ACHN (cell line): ENCODE measurements around the gene TAL1.
"Not testable (repeated sequence)": the region's sequence is repeated elsewhere in the genome, so short reads cannot be mapped to it uniquely, and the experiment has no call there.

ENCODE experiments used
- DNase-seq: peaks from one replicate; pipeline ENCODE4 v3.0.0-alpha.2; 2015
- in situ Hi-C: cut with HindIII; loops from 2 replicates; pipeline ENCODE4 v1.10.0; 2017; ENCODE audit warnings: low sequenced_read_pairs, low pct_ligation_motif_present, low pct_unique_long_range_greater_than_20kb

TAL1 gene

DNA sequence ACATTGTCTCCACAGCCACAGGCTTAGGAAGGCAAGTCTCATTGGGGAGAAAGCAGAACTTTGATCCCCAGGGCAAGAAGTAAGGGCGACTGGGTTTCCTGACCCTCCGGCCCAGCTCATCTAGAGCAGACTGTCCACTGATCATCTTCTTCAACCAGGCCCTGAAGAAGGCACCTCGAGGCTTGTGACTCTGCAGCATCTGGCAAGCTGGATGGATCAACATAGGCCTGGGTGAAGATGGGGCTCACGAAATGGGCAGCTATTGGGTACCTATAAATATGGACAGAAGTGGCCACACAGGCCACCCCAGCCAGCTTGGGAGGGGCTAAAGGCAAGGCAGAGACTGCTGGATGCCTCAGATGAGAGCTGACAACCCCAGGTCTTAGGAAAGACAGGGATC is 13.0 kb downstream of the TAL1 start:
- in situ Hi-C loops: no loop called here
- DNase-seq: no peak

DNA sequence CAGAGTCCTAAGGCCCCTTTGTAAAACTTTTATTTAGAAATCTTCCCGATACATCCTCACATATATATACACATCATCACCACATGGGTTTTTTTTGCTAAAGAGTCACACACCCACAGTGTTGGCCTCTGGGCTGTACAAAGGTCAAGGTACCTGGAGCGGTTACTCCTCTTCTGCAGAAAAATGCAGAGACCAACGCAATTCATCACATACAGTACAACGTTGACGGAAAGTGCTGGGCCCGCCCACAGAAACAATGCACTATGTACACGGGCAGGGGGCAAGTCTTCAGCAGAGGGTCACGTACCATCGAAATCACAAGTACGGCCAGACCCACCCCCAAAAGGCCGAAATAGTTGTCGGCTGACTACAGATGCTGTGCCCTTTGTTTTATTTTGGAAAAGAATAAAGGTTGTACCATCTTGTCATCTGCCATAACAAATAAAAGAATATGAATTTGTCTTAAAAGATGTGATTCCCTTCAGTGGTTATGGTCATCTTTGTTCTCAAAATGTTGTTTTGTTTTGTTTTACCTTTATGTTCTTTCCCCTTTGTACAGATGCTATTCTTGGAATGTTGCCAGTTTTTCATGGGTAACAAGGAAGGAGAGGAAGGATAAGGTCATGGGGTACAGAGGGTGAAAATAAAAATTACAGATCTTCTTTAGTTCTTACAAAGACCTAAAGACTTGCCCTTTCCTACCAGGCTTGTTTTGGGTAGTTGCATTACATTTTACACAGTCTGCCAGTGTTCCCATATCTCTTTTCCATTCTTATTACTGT is 15.6 kb downstream of the TAL1 start:
- DNase-seq: no peak
- in situ Hi-C loops: no loop called here

DNA sequence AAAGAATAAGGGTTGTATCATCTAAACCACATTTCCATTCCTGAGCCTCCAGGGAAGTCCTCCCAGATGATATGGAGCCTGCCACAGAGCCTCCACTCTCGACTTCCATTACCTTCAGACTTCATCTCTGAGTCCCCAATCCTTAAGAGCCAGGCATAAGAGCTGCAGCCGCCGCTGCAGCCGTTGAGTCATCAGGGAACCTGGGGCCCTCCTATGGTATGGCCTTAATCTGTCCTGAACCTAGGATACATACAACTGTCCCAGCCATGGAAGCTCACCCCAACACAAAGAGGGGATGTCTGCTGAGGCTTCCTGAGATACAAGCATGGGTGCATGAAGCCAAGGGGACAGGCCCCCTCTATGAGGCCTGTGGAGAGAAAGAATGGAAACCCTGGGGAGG is 16.3 kb downstream of the TAL1 start:
- in situ Hi-C loops: no loop called here
- DNase-seq: no peak

DNA sequence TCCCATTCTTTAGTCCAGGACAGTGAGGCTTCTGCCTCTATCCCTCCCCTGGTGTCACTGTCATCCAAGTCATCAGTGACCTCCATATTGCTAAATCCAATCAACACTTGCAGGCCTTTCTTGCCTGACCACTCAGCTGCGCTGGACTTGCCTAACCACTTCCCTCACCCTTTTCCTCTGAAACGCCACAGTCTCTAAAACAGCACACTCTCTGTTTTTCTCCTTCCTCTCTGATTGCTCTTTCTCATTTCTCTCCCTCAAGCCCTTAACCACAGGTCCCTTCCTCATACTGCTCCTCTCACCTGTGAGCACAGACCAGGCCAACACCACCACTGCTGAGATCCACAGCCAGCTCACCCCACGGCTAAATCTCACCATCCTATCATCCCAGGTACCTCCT is 17.5 kb downstream of the TAL1 start:
- in situ Hi-C loops: no loop called here
- DNase-seq: no peak

DNA sequence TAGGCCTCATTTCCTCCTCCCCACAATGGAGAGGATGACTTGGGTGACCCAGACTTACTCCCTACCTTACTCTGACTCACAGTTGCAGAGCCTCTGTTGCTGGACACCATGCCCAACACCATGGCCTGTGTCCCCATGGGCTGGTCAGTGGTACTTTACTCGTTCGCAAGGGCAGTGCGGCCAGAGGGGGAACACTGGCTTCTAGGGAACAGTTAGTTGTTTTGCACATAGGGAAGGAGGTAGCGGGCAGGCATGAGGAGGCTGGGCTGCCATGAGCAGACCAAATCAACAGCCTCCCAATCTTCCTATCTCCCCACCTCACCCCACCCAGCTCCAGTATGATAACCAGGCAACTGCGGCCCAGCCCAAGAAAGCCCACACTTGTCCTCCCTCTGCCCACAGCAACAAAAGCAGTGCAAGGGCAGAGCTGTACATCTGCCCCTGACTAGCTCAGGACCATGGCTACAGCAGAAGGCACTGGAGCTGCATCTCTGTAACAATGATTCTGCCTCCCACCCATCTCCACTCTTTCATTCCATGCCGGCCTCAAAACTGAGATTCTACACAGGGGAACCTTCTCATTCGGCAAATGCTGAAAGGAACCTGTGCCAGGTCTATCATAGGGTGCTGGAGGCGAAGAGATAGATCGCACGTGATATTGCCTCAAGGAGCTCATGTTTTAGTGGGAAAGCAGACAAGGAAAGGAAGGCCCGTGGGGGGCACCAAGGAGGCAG is 18.6 kb downstream of the TAL1 start:
- no peak for DNase-seq
- in situ Hi-C loops: no loop called here

DNA sequence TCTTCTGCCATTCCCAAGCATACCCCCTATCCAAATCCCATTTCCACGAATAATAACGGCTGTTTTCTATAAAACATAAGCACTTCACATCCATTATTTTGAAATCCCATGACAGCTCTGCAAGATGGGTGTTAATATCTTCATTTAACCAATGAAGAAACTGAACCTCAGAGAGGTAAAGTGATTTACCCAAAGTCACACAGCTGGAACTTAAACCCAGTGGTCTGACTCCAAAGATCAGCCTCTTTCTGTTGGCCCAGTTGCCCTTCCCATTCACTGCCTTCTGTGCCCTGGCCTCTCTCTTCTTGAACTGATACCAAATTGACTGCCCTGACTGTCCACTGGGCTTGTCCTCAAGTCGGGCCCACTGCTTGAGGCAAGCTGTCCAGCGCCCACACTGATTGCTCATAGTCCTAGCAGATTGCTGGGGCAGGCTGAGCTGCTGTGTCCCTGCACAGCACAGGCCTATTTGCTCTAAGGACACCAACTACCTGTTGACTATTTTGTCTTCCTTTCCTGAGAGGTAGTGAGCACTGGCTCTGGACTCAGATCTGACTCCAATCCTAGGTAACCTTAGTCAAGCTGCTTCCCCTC is 19.3 kb downstream of the TAL1 start:
- DNase-seq: no peak
- in situ Hi-C loops: no loop called here

DNA sequence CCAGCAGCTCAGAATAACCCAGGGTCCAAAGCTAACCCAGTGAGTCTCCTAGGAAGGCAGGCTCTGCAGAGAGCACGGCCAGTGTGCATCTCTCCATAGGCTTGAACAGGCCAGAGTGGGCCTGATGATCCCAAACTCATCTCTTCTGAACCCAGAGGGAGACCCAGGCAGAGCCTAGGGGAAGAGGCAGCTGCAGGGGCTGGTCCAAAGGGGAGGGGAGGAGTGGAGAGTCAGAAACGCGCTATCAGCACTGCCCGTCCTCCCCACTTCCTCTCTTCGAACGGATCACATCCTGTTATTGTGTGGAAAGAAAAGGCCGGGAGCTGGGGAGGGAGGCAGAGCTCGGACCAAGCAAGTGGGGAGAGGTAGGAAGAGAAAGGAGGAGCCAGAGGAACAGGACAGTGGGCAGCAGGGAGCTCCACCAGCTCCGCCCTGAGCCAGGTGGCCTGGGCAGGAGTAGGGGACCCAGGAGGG is 20.2 kb downstream of the TAL1 start:
- no peak for DNase-seq
- in situ Hi-C loops: no loop called here

DNA sequence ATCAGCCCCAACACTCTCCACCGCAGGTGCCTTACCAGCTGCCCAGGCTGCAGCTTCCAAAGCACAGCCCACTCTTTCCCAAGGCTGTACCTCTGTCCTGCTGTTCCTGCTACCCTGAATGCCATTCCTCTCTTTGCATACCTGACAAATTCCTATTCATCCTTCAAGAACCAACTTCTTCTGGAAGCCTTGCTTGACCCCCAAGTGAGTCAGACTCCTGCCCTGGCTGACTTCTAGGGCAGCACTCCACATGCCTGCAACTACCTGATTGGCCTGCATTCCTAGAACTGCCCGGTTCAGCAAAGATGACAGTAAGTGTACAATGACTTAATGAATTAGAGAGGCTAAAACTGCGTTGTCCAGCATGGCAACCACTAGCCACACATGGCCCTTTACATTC is 21.4 kb downstream of the TAL1 start:
- peak; percentile 16 for DNase-seq
- in situ Hi-C loops: no loop called here

DNA sequence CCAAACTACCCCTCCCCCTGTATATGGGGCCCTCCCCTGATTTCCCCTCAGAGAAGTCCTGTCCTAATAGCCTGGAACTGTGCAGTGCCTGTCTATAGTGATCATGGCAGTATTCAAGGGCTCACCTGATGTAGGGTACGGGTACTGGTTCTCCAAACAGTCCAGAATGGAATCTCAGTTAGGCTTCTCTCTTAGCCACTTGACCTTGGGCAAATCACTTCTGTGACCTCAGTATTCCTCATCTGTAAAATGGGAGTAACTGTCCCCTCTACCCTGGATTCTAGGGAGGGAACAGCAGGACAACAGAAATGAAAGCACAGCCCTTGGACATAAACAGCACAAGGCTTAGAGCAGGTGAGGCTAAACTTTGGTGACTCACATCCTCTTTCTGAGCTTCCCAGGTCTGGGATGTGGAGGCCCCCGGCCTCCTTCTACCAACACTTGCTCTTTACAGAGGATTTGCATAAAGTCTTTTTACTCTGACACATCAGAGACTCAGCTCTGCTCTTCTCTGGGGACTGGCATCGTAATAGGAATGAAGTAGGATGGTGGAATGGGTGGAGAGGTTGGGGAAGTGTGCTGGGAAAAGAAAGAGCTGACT is 22.2 kb downstream of the TAL1 start:
- no peak for DNase-seq
- in situ Hi-C loops: no loop called here

DNA sequence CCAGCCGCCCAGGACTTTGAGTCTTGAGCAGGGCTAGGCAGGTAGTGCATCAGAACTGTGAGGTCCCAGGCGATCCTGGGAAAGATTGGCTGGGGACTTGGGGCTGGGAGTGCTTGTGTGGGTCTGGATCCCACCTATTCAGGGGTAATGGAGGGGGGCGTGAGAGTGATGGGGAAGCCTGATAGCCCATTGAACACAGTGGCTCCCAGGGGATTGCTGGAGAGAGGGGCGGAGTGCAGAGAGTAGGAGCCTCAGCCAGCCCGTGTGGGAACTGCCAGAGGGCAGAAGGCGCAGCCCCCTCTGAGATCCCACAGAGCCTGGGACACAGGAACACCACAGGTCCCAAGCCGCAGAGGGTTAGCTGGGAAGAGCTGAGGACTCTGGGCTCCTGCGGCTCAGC is 22.9 kb downstream of the TAL1 start:
- in situ Hi-C loops: no loop called here
- no peak for DNase-seq

DNA sequence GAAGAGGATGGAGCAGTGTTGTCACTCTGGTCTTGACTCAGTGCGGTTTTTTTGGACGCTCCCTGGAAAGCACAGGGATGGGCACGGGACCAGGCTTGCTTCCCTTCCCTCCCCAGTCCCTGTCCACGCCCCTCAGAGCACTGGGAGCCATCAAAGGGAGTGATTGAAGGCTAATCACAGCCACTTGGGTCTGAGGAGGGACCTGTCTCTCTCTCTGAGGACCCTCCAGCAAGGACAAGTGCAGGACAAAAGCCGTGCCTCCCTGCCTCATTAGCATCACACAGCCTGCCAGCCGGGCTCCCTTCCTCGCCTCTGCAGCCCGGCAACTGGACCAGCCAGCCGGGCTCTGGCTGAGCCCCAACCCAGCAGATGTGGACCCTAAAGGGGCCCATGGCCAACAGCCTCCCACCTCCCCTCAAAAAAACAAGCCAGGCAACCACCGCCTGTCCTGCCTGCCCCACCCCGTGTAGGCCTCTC is 23.6 kb downstream of the TAL1 start:
- in situ Hi-C loops: no loop called here
- no peak for DNase-seq

DNA sequence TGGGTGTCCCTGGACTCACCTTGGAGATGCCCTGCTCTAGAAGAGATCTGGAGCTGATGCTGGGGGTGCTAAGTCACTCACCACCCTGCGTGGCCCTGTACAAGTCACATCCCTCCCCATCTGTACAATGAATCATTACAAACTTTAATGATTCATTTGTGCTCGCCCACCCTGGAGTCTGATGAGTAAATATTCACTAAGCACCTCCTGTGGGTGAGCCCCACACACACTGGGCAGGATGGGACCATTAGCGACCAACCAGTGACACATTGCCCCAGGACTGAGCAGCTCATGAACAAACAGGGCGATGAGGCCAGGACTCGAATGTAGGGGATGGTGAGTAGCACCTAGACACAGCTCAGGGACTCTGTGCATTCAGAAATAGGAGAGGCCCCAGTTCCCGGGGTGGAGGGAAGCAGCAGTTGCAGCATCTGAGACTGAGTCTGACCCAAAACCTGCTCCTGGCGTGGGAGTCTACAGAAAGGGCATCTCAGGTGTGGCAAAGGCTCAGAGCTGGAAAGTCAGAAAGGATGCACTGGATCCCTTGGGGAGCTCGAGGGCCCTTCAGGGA is 24.1 kb downstream of the TAL1 start:
- in situ Hi-C loops: no loop called here
- no peak for DNase-seq

DNA sequence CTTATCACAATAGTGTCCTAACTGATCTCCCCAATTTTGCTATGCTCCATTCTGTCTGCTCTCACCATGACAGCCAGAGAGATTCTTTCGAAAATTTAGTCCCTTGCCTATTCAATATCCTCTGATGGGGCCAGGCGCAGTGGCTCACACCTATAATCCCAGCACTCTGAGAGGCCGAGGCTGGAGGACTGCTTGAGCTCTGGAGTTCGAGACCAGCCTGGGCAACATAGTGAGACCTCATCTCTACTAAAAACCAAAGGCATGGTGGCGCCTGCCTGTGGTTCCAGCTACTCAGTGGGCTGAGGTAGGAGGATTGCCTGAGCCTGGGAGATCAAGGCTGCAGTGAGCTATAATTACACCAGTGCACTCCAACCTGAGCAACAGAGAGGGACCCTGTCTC is 26.1 kb downstream of the TAL1 start:
- DNase-seq: no peak
- in situ Hi-C loops: no loop called here

DNA sequence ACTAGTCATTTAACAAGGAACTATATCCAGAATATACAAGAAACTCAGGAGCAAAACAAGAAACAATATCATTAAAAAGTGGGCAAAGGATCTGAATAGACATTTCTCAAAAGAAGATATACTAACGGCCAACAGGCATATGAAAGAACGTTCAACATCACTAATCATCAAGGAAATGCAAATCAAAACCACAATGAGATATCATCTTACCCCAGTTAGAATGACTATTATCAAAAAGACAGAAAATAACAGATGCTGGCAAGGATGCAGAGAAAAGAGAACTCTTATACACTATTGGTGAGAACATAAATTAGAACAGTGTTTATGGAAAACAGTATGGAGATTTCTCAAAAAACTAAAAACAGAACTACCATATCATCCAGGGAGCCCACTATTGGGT is 28.5 kb downstream of the TAL1 start:
- not testable (repeated sequence) for DNase-seq

DNA sequence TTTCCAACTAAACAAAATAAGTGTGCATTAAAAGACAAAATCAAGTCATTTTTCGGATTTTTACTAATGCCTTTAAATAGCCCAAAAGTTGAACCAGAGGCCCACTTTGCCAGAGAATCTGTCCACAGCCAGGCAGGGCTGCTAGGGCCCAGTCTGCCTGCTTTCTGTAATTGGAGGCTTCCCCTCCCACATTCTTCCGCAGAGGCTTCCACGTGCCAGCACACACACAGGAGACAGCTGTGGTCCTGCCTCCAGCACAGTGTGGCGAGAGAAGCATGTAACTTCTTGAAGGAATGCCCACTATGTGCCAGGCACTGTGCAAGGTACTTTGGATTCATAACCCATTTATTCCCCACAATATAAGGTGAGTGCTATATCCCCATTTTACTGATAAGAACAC is 30.8 kb downstream of the TAL1 start:
- in situ Hi-C loops: no loop called here
- DNase-seq: no peak

More for the DNA sequence above, 28.5 kb downstream of the TAL1 start:
- in situ Hi-C loops: not testable (repeated sequence)

DNA sequence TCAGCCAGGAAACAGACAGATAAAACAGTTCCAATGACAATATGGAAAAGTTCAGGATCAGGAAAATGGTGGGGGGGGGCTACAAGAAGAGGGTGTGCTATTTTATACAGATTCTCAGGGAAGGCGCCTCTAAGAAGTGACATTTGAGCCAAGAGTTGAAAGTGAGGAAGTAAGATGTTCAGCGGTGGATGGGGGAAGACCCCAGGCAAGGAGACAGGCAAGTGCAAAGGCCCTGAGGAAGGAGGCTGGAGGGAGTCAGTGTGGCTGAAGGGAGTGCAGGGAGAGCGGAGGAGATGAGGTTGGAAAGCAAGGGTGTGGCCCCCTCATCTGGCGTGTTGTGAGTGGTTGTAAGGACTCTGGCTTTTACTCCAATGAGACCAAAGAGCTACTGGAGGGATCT is 33.8 kb downstream of the TAL1 start:
- in situ Hi-C loops: no loop called here

DNA sequence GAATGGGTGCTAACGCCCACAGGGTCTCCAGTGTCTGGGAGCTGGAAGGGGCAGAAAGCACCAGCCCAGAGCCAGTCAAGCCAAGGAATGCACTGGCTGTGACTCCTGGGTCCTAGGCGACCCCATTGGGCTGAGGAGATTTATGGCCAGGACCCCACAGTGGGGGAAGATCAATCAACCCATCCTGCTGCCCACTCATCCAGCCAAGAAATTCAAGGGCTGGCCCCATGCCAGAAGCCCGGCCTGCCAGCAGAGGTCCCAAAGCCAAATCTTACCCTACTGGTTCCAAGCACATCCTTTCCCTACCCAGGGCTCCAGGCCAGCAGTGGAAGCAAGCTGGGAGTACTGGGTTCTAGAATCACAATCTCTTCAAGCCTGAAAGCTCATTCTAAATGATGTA is 35.4 kb downstream of the TAL1 start:
- DNase-seq: no peak
- in situ Hi-C loops: no loop called here

More for the DNA sequence above, 33.8 kb downstream of the TAL1 start:
- no peak for DNase-seq

DNA sequence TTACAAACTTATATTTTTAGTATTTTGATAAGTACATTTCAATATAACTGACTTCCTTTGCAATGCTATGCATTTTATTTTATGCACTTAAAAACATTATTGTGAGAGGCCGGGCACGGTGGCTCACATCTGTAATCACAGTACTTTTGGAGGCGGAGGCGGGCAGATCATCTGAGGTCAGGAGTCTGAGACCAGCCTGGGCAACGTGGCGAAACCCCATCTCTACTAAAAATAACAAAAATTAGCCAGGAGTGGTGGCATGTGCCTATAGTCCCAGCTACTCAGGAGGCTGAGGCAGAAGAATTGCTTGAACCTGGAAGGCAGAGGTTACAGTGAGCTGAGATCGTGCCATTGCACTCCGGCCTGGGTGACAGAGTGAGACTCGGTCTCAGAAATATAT is 36.0 kb downstream of the TAL1 start:
- DNase-seq, in situ Hi-C loops: not testable (repeated sequence)

DNA sequence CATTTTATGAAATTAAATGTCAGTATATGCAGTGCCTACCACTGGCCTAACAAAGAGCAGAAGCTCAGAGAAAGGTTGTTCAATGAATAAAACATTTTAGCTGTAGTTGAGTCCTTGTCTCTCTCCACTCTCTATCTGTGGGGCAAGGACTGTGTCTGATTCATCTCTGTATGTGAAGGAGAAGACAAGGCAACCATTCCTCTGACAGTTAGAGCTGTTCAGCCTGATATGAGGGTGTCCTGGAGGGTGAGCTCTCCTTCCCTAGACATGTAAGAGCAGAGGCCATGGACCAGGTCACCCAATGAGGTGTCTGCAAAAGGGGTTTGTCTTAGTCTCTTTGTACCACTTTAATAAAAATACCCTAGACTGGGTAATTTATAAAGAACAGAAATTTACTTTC is 37.7 kb downstream of the TAL1 start:
- no peak for DNase-seq
- in situ Hi-C loops: no loop called here
